Umbilical cord (tissue), 2 donors: ENCODE results near the gene GRM1. TPM values are rescaled to one million over a fixed set of nuclear protein-coding genes. Genes with fewer than 3 reads are reported as not detected.
A peak's percentile ranks its signal among the peaks of the same experiment; 100 is the strongest.

ENCODE experiments used
- DNase-seq: peaks from one replicate; pipeline ENCODE4 v3.0.0-alpha.2; 2015; ENCODE audit warnings: low spot score
- total RNA-seq: library from RNA; depleted of rRNA; stranded (reverse); fragments of >200 nt; gene quantifications from one replicate; pipeline ENCODE4 v1.2.3, GENCODE V29; 2014; ENCODE audit warnings: low replicate concordance; ENCODE audit not compliant: insufficient read depth

Gene GRM1
- total RNA-seq, 1 donor from 2014 or later, result 1.9 TPM

DNA sequence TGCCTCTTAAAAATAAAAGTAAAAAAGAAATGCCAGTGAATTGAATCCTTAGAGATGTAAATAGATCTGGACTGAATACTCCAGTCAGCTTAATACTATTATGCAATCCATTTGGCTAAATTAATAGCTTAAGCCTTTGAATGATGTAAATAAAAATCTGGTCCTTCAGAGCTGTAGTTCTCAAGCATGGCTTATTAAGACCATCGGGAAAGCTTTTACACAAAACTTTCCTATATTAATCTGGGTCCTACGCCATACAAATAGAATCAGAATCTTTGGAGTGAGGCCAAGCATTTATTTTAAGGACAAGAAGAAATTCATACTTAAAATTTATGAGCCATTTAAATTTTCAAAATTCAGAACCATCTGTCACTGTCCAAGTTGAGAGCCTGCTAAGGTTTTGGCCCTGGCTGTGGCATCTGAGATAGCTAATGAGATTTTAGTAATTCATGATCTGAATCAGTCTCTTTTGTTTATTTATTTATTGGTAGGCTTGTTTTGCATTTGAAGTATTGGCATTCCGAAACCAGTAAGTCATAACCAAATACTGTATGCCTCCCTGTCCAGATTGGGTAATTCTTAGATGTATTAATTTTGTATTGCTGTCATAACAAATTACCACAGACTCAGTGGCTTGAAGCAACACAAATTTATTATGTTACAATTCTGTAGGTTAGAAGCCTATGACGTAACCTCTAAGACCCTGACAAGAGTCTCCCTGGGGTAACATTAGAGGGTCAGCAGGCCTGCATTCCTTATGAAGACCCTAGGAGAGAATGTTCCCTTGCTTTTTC lies 286.7 kb downstream of the GRM1 start:
- DNase-seq, result no peak

DNA sequence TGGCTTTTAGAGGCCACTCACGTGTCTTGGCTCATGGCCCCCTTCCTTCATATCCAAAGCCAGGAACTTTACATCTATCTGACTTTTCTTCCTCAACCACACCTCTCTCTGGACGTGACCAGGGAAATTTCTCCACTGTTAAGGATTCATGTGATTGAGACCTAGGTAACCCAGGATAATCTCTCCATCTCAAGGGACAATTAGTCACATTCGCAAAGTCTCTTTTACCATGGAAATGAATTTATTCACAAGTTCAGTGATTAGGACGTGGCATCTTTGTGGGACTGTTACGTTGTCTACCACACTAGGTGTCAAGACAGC lies 287.3 kb downstream of the GRM1 start:
- DNase-seq, result no peak

DNA sequence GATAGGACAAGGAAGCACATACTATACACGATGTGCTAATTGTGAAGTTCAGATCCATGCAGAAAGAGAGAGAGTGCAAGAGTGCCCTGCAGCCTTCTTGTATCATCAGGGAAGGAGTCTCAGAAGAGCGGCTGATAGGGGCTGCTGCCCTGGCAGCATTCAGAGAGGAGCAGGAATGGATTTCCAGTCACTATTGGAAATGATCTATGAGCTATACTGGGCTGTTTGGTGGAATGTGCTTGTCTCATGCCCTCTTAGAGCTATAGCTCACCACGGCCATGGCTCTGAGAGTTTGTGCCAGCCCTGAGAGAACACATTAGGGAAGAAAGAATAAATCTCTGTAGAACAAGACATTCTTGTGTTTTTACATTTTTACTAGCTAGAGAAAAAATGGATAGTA lies 302.2 kb downstream of the GRM1 start:
- no peak for DNase-seq

DNA sequence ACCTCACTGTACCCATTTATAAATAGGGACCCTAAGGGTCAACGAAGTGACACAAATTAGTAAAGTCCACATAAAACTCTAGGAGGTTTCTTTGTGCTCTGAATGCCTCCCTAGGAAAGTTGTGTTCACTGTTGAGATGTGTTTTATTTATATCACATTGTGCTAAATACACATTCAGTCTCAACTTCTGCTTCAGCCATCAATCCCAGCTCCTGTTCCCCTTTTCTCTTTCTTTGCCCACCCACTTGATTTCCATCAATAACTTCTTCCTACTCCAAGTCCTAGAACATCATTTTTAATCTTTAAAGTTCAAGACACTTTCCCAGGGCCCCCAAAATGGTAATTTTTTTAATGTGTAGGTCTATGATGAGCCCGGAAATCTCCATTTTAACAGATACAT lies 306.5 kb downstream of the GRM1 start:
- no peak for DNase-seq

DNA sequence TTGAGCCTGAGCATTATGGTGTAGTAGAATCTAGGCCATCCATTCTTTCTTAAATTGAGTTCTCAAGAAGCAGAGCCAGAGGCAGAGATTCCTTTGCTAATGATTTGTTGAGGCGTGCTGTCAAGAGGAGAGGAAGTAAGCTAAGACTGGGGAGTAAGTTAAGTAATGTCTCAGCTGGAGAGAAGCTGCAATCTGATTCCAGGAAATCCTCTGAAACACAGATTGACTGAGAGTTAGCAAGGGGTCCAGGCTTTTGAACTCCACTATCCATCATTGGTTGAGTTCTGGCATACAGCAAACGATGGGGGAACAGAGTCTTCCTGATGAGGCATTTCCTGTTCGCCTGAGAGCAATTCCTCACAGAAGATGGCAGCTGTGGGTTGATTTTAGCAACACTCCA lies 307.3 kb downstream of the GRM1 start:
- DNase-seq, result no peak

DNA sequence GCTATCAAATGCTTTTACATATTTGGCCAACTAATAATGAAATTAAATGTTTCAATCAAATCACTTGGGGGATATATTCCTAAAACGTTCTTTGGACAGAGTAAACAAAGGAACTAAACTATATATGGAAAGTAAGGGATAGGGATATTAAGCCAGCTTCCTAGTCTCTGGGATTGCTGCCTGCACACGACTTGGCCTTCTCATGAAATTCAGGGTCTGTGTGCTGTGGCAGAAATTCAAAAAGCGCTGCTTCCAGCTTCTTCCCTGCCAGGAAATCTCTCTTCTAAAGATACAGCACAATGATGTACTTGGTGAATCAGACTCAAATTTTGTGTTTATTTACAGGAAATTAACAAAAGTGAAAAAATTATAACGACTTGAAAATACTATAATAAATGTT lies 308.5 kb downstream of the GRM1 start:
- peak; percentile 65 for DNase-seq

DNA sequence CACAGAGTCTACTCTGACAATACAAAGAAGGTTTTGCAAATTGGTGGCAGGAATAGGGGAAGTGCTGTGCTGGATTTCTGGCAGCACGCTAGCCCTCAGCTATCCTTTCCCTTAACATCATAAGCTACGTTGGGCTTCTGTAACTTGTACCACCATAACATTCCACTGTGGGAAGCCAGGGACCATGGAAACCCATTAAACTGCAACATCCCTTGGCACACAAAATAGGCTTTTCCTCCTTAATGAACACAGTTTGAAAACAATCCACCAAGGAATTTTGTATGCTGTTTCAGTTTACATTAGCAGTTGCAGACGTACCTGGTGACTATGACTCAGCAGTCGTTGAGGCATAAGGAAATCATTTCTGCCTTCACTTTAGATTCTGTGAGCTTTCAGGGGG lies 310.9 kb downstream of the GRM1 start:
- DNase-seq, result no peak

DNA sequence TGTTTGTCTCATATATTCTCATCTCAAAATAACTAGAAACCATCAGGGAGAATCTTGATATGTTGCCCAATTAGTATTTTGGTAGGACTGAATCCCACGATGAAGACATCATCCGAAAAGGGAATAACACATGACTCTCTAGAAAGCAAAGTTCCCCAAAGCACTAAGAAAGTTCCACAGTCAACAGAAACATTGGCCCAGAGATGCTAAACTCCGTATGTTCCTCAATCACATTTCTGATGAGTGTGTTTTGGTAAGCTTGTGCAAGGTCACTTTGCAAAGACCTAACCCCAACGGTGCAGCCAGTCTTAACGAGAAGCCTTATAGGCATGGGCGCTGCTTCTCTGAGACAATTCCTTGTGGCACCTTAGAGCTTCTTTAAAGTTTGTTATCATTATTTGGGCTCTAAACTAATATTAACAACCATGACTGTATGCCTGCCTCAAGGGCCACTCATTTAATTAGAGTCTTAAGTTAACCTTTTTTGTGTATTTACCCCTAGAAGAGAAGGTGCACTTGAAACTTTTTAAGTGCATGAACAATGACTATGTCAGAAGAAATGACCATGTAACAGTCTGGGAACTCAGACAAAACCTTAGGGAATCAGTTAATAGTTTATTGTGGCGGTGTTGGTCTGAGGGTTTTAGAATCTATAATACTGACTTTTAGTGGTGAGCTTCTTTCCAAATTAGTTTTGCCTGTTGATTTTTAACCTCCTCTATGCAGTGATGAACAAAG lies 312.8 kb downstream of the GRM1 start:
- DNase-seq, result no peak

DNA sequence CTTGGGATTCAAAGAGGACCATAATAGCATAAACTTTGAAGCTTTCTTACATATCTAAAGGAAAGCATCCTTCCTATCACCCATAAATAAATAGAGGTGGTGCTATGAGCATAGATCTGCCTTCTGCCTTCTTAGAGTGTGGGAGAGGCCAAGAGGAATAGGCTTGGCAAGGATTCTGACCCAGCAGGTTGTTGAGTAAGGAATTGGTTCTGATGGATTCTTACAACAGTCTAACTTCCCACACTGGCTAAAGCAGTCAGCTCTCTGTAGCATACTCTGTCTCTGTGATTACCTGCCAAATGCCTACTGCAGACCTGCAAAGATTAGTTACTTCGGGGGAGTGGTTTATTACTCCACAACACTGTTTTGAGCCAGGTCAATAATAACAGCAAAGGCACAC lies 316.7 kb downstream of the GRM1 start:
- no peak for DNase-seq

DNA sequence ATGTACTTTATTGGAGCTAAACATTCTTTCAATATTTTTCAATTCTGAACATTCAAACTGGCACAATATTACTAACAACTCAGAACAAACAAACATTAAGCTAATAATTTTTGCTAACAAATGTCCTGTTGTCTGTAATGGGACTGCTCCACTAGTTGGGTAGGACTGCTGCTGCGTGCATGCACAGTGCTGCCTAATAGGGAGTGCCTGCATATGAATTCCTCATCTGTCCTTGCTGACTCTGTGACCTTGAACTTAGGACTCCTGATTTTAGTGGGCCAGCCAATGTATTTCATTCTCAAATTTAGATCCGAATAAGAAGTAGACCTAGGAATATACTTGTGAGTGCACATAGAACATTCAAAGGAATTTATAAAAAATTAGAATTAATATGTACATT lies 318.2 kb downstream of the GRM1 start:
- no peak for DNase-seq

DNA sequence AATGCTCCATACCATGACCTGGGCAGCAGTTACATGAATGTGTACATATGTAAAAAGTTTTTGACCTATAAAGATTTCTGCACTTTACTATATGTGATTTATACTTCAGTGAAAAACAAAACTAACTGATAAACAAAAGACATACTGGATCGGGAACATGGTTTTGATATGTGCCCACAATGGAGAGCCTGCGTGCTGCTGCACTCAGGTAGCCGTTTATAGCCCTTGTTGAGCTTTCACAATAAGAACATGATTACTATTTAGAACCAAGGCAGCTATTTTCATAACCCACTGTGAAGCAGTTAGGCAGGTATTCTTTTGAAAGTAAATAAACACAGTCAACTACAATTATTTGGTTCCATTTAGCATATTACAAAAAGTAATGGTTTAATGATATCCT lies 318.8 kb downstream of the GRM1 start:
- no peak for DNase-seq

DNA sequence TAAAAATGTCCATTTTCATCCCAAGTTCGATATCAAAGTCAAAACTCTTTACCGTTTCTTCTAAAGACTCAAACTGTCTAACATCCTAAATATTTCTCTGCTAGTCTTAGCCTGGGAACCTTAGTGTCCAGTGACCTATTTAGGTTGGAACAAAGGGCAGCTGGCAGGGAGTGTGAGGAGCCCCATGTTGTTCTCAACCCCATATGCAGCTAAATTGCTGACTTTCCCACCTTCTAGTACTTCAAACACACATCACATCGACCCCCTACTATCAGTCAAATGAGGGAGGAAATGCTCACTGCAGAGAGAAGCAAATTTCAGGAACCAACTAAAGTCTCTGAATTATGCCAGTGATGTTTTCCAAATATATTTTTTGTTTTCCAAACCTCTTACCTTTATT lies 322.2 kb downstream of the GRM1 start:
- no peak for DNase-seq

DNA sequence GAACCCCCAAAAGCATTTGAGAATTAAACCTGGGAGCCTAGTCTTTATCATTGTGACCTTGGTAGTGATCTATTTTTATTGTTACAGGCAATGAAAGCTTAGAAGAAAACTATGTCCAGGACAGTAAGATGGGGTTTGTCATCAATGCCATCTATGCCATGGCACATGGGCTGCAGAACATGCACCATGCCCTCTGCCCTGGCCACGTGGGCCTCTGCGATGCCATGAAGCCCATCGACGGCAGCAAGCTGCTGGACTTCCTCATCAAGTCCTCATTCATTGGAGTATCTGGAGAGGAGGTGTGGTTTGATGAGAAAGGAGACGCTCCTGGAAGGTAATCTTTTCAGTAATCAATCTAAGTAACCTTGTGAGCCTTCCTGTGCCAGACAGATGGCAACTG lies 323.3 kb downstream of the GRM1 start:
- no peak for DNase-seq

DNA sequence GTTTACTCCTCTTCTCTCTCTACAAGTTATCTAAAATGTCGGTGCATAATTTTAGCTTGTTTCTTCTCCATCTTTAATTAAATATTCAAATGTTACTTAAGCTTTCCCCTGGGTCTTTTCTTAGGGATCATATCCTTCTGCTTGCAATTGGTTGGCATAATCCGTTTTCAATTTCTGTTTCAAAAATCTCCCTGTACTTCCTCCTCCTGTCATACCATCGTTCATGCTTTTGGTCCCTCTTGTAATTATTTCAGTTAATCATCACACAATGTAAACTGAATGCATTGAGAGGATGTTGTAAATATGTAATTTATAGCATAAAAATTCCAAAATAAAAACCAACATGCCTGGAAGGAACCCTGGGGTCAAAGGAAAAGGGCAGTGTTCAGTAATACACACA lies 325.6 kb downstream of the GRM1 start:
- DNase-seq, result no peak

DNA sequence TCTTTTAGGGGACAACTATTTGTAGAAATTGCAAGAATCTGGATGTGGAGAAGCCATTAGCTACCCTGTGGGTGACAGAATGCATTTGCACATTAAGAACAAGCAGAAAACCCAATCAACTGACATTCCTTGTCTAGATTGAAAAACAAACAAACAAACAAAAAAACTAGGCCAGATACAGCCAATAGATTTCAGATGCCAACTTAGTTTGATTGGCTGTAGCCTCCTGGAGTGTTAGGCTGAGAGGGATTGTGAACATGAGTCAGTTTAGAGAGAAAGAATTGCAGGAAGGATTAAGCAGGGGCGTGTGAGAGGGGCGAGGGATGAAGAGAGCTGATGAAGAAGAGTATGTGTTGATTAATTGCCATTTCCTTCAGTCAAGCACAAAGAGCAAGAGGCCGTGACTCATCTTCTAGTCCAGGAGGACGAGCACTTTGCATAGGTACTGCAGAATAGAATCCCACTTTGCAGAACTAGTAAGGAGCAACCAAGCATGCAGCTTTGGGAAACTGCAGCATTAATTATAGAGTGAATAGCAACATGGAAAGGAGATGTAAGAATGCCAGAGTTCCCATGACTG lies 326.7 kb downstream of the GRM1 start:
- no peak for DNase-seq

DNA sequence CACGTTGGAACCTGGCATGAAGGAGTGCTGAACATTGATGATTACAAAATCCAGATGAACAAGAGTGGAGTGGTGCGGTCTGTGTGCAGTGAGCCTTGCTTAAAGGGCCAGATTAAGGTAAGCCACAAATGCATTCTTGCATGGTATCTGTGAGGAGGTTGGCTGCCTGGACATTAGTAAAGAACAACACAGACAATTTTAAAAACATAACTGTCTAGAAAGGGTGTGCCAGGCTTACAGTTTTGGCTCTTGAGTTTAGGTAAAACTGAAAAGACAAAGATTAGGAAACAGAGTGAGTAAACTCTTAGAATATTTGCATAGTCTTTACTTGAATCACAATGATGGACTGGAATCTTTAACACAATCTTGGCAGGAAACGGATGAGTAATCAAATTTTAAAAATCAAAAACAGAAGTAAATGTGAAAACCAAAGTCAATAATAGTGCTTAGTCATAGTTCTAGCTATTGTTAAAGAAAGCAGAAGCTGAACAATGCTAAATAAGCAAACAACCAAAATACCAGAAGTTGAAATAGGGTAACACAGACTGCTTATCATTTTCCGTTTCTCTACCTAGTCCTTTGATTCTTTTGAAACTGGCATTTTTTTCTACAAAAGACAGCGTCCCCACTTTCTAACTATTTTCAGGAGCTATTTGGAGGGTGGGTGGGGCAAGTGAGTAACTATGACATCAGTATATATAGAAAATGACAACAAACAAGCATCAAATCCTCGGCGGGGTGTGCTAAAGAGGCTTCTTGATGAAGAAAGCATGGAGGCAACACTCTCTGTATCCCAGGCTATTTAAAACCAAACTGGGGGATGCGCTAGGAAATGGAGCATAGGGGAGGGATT lies 328.9 kb downstream of the GRM1 start:
- DNase-seq, result peak; percentile 29

DNA sequence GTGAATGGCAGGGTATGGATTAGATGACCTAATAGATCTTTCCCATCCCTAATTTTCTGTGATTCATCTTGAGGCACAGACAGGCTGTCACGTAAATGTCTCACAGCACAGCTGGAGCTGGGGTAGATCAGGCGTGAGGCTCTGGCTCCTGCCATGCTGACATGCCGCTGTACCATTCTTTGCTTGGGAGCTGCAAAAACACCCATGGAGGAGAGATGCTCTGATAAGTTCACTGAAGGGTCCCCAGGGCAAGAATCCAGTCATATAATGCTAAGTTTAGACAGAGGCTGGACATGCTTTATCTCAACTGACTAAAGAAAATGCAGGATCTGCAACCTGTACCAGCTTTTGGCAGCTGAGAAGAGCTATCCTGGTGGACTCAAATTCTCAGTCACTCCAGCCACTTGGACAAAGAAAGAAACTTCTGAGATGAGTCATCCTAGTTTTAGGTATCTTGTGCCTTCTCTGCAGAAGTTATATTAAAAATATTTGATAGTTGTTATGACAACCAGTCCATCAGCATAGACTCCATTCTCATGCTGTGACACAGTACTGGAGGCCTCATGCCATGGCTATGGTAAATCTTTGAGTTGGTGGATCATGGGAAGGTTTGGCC lies 329.7 kb downstream of the GRM1 start:
- DNase-seq, result no peak

DNA sequence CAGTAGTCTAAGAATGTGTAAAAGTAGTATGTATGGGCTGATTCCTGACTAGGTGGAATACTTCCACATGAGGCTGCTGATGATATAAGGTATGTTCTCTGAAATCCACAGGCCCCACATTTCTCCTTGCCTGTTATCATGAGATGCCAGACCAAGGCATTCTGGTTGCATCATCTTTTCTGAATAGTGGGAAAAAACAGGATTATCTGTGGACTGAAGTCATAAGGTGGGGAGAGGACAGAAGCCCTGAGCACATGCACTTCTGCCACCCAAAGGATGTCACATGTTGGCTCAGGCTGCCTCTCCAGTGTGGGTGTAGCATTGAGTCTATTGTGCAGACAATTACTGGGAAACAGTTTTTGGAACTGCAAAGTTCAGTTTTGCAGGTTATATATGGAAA lies 330.3 kb downstream of the GRM1 start:
- DNase-seq, result no peak

DNA sequence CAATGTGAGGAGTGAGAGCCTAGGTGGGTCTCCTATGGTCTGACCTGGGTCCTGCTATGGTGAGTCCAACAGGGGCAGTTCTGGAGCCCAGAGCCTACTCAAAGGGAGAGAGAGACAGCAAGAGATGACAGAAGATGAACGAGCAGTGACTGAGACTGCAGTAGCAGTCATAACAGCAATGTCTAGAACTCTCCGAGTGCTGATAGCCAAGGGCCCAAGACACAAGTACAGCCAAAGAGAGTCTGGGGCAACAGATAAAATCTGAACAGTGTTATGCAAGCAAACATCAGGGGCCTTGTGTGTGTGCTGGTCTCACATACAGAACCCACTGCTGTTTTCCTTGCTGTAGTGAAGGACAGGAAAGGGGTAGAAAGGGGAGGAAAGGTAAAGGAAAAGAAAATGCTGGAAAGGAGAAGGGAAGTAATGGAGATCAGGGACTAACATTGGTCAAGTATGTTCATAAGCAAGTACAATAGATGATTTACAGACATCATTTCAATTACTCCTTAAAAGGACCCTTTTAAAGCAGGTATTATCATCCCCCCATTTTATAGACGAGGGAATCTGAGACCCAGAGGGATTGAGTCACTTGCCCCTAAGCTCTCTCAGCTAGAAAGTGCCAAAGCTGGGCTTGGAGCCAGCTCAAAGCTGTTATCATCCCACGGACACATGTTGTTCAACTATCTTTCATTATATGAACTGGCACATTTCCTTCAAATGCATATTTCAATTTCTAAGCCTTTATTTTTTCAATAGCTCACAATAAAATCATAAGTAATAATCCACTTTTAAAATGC lies 332.5 kb downstream of the GRM1 start:
- peak; percentile 25 for DNase-seq

DNA sequence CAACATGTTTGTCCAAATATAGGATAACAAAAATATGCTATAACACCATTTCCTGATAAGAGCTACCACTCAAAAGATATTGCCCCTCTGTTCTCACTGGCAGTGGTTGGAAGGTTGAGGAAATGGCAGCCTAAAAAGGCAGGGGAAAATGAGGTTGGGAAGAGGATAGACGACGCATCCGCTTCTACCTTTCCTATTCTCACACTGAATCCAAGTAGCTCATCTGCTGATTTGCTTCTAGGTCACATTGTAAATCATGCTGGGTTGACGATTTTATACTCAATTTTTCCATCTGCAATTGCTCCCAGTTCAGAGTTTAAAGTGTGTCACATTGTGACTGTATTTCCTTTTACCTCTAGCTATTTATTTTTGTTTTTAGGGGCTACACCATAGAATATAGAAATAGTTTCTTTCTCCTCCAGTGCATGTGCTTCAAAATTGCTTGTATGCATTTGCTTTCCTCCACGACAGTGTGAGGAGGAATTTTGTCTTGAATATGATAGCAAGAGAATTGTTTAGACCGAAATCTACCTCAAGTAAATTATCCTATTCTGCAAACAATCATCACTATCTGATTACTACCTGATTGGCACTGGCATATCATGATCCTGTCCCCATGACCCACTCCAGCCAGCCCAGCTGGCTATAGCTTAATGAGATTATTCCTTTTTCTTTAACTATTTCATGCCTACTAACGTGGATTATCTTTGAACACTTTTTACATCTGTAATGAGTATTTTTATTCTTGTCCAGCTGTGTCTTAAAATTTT lies 335.2 kb downstream of the GRM1 start:
- no peak for DNase-seq
